Mesothelial cell of epicardium (in vitro differentiated cells): ENCODE data around the gene MRPL10. TPM values are rescaled to one million over a fixed set of nuclear protein-coding genes. Genes with fewer than 3 reads are reported as not detected.

ENCODE experiments used
- DNase-seq, 2 experiments: peaks; one replicate each; pipeline ENCODE4 v3.0.0; 2021; ENCODE audit warnings: low spot score in 2 of 2; ENCODE audit not compliant: unreplicated experiment in 2 of 2
- H3K27ac Mint-ChIP-seq: 2 replicates; pipeline ENCODE4 v1.8.0; 2021; ENCODE audit warnings: mixed read lengths
- H3K27me3 Mint-ChIP-seq: 2 replicates; pipeline ENCODE4 v1.8.0; 2021; ENCODE audit warnings: low read depth, mixed read lengths
- H3K36me3 Mint-ChIP-seq: 2 replicates; pipeline ENCODE4 v1.8.0; 2021; ENCODE audit warnings: mixed read lengths
- H3K4me1 Mint-ChIP-seq: 2 replicates; pipeline ENCODE4 v1.8.0; 2021; ENCODE audit warnings: mixed read lengths
- H3K4me3 Mint-ChIP-seq: 2 replicates; pipeline ENCODE4 v1.8.0; 2021; ENCODE audit warnings: mild to moderate bottlenecking, moderate library complexity, mixed read lengths
- H3K9me3 Mint-ChIP-seq: 2 replicates; pipeline ENCODE4 v1.8.0; 2021; ENCODE audit warnings: mixed read lengths
- total RNA-seq: library from RNA; stranded (reverse); gene quantifications from 3 replicates; pipeline ENCODE4 v1.2.1, GENCODE V29; 2021
- TF ChIP-seq, protein P1 (sequence below): fragments of 200-600 bp; sonication (generic); IDR thresholded peaks from one replicate; pipeline ENCODE4 v1.5.0; 2021; ENCODE audit warnings: antibody characterized with exemption; ENCODE audit not compliant: unreplicated experiment

The MRPL10 gene
- total RNA-seq, 1 donor from 2014 or later = 41.0 TPM

DNA sequence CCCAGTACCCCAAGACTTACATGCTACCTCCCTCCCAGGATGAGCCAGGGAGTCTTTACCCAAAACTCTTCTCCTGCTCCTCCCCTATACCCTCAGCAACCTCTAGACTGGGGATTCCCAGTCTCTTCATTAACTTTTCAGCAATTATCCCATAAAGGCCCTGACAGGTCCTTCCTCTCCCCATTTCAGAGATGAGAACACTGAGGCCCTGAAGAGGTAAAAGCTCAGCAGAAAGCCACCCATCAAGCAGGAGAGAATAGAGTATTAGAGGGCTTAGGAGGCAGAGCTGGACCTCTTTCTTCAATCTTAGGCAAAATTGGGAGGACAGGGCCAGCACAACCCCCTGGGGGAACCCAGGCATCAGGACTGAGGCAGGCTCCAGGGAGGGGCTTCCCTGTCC lies 25.5 kb upstream of the MRPL10 start:
- Mint-ChIP-seq H3K9me3 (no peaks in the 10 kb centered on the region), H3K4me3 (no peak overlapping the region), H3K27me3 (peaks cover 66% of the 10 kb centered on the region), H3K27ac (peak overlapping the region; percentile 23), H3K4me1 (peaks cover 39% of the 10 kb centered on the region), H3K36me3 (no peaks in the 10 kb centered on the region)
- TF ChIP-seq, protein P1, sequence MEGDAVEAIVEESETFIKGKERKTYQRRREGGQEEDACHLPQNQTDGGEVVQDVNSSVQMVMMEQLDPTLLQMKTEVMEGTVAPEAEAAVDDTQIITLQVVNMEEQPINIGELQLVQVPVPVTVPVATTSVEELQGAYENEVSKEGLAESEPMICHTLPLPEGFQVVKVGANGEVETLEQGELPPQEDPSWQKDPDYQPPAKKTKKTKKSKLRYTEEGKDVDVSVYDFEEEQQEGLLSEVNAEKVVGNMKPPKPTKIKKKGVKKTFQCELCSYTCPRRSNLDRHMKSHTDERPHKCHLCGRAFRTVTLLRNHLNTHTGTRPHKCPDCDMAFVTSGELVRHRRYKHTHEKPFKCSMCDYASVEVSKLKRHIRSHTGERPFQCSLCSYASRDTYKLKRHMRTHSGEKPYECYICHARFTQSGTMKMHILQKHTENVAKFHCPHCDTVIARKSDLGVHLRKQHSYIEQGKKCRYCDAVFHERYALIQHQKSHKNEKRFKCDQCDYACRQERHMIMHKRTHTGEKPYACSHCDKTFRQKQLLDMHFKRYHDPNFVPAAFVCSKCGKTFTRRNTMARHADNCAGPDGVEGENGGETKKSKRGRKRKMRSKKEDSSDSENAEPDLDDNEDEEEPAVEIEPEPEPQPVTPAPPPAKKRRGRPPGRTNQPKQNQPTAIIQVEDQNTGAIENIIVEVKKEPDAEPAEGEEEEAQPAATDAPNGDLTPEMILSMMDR = no peak
- DNase-seq = no peak

DNA sequence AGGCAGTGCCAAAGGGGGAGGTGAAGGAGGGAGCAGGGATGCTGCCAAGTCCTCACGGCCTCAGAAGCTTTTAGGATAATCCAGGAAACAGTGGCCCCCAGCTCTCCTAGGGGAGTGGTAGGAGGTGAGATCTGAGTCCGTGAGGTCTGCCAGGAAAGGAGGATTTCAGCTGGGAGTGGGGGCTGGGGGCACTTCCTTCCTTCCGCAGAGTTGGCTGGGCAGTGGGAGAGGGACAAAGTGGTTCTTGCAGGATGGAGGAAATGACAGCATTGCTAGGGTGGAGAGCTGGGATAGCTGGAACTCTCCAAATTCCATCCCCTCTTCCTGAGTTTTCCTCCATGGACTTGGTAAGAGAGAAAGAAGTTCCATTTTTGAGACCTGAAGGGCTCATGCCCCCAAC lies 24.4 kb upstream of the MRPL10 start:
- no peak overlapping the region for H3K4me3 Mint-ChIP-seq
- H3K4me1 Mint-ChIP-seq = peaks cover 43% of the 10 kb centered on the region
- H3K36me3 Mint-ChIP-seq = no peaks in the 10 kb centered on the region
- H3K9me3 Mint-ChIP-seq = no peaks in the 10 kb centered on the region
- H3K27me3 Mint-ChIP-seq = peaks cover 68% of the 10 kb centered on the region
- peak overlapping the region; percentile 21 for H3K27ac Mint-ChIP-seq
- TF ChIP-seq, protein P1 = no peak
- no peak for DNase-seq

DNA sequence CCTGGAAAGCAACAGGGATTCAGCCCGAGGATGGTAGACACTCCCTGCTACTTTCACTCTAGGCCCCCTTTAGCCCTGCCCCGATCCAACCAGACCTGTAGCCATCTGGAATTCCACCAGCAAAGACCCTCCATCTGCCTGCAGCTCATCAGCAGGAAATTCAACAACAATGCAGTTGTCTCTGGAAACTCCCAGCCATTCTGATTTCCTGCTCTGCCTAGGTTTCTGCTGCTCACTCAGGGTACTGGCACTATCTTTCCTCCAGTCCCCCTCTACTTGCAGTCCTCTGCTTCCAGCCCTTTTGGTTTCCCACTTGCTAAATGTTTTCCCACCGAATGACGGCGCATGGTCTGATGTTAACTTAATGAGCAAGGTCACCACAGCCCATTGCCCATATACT lies 22.3 kb upstream of the MRPL10 start:
- Mint-ChIP-seq H3K27me3 (peaks cover 53% of the 10 kb centered on the region), H3K4me3 (no peak overlapping the region), H3K36me3 (no peaks in the 10 kb centered on the region), H3K4me1 (peaks cover 62% of the 10 kb centered on the region), H3K9me3 (no peaks in the 10 kb centered on the region), H3K27ac (no peak overlapping the region)
- TF ChIP-seq, protein P1 = no peak
- no peak for DNase-seq

DNA sequence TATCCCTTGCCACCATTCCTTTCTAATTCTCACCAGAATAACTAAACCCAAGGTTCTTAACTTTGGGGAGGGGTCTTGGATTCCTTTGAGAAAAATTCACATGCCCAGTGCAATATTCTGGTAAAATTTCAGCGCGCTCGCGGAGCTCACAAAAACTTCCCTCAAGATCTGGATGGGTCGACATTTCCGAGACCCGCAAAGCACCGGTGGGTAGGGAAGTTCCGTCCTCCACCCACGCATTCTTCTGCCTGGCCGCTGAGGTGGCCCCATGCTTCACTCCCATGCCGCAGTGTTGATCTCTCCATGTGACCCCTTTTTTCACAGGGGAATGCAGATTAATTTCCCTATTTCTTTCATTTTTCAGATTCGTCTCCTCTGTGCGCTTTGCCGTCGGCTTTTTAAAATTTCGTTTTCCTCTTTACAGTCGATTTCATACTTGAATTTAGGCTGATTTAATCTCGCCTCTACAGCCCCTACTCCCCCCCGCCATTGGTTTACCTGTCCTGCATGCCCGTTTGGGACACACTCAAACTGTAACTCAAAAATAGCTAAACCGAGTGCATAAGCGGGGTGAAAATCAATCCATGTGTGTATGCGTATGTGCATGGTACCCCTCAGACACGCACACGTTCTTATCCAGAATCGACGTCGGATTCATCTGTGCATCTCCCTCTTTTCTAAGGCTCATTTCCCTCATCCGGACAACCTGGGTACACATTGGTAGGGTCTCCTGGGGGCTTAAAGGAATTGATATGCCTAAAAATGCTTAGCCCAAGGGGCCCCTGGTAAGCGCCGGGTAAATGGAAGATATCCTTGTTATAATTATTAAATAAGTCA lies 21.0 kb upstream of the MRPL10 start:
- peaks cover 50% of the 10 kb centered on the region for H3K27me3 Mint-ChIP-seq
- DNase-seq = no peak
- H3K36me3 Mint-ChIP-seq = no peaks in the 10 kb centered on the region
- H3K9me3 Mint-ChIP-seq = no peaks in the 10 kb centered on the region
- TF ChIP-seq, protein P1 = no peak
- H3K4me1 Mint-ChIP-seq = peaks cover 62% of the 10 kb centered on the region
- H3K4me3 Mint-ChIP-seq = peak overlapping the region; percentile 66
- H3K27ac Mint-ChIP-seq = peak overlapping the region; percentile 74

DNA sequence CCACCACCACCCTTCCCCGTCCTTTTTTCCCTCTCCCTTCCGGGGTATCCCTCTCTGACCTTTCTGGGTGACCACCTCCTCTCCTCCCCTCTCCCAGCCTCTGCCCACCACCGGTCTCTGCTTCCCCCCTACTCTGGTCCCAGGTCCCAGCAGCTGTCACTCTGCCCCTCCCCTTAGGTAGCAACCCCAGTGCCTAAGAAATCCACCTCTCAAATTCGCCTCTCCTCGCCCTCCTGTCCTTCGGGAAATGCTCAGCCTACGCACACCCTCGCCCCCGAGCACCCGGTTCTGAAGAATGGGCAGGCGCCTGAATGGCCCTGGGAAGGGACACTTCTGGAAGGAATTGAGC lies 20.4 kb upstream of the MRPL10 start:
- peak overlapping the region; percentile 66 for H3K4me3 Mint-ChIP-seq
- TF ChIP-seq, protein P1 = no peak
- H3K4me1 Mint-ChIP-seq = peaks cover 68% of the 10 kb centered on the region
- H3K9me3 Mint-ChIP-seq = no peaks in the 10 kb centered on the region
- no peak for DNase-seq
- peaks cover 51% of the 10 kb centered on the region for H3K27me3 Mint-ChIP-seq
- peak overlapping the region; percentile 74 for H3K27ac Mint-ChIP-seq
- no peaks in the 10 kb centered on the region for H3K36me3 Mint-ChIP-seq
